DMS153 treated with DMSO at 0.1 percent for 48 hours (cell line): ENCODE results near the gene TRIM29.

Experiments
- DNase-seq: peaks from one replicate; lab custom pipeline; 2025; ENCODE audit not compliant: unreplicated experiment; lab: John Stamatoyannopoulos, UW

Gene TRIM29

GRCh38 chr11:120125509-120125908, 12.4 kb downstream of the TRIM29 start:
- DNase-seq: no peak

- DNase-seq: no peak
Observed at GRCh38 chr11:120125024-120125423, 12.9 kb downstream of the TRIM29 start.

GRCh38 chr11:120124355-120124754, 13.6 kb downstream of the TRIM29 start:
- DNase-seq: no peak

- DNase-seq: no peak
Observed at GRCh38 chr11:120123946-120124345, 14.0 kb downstream of the TRIM29 start.

GRCh38 chr11:120122924-120123683, 14.8 kb downstream of the TRIM29 start:
- no peak for DNase-seq

GRCh38 chr11:120121914-120122473, 15.9 kb downstream of the TRIM29 start:
- DNase-seq: no peak

GRCh38 chr11:120121336-120121735, 16.6 kb downstream of the TRIM29 start:
- no peak for DNase-seq

- DNase-seq: no peak
Observed at GRCh38 chr11:120120805-120121335, 17.0 kb downstream of the TRIM29 start.

GRCh38 chr11:120119121-120119520, 18.8 kb downstream of the TRIM29 start:
- DNase-seq: no peak

- DNase-seq: no peak
Observed at GRCh38 chr11:120117991-120118390, 19.9 kb downstream of the TRIM29 start.

- no peak for DNase-seq
Observed at GRCh38 chr11:120116966-120117365, 20.9 kb downstream of the TRIM29 start.

- DNase-seq: no peak
Observed at GRCh38 chr11:120115272-120116000, 22.5 kb downstream of the TRIM29 start.

GRCh38 chr11:120112174-120112796, 25.6 kb downstream of the TRIM29 start:
- DNase-seq: no peak

GRCh38 chr11:120109531-120109930, 28.4 kb downstream of the TRIM29 start:
- DNase-seq: no peak

GRCh38 chr11:120108785-120109168, 29.1 kb downstream of the TRIM29 start:
- no peak for DNase-seq

GRCh38 chr11:120108154-120108784, 29.6 kb downstream of the TRIM29 start:
- peak; percentile 45 for DNase-seq

GRCh38 chr11:120107692-120108091, 30.2 kb downstream of the TRIM29 start:
- DNase-seq: no peak

- DNase-seq: no peak
Observed at GRCh38 chr11:120106354-120107150, 31.4 kb downstream of the TRIM29 start.

- no peak for DNase-seq
Observed at GRCh38 chr11:120105576-120105975, 32.3 kb downstream of the TRIM29 start.

GRCh38 chr11:120104041-120104565, 33.8 kb downstream of the TRIM29 start:
- DNase-seq: no peak
